CD8-positive, alpha-beta memory T cell (primary cell): ENCODE measurements around the gene ADD1. TPM values are rescaled to one million over a fixed set of nuclear protein-coding genes. Genes with fewer than 3 reads are reported as not detected.
A peak's percentile ranks its signal among the peaks of the same experiment; 100 is the strongest.

Source experiments
- CTCF ChIA-PET: fragments of 350-600 bp; sonication (Branson Sonifier 250); formaldehyde crosslinking; loops from one replicate; lab custom pipeline; 2021; ENCODE audit warnings: antibody characterized with exemption; lab: Charles Lee
- POLR2A ChIA-PET: fragments of 350-600 bp; sonication (Branson Sonifier 250); formaldehyde crosslinking; loops from one replicate; lab custom pipeline; 2021; ENCODE audit warnings: antibody characterized with exemption; lab: Charles Lee
- DNase-seq, 5 donors: peaks; one replicate each; pipeline versions ENCODE4 v3.0.0 to v3.0.0-alpha.2; 2020 to 2022; ENCODE audit warnings: mixed read lengths in 1 of 5
- H3K27ac ChIP-seq: one replicate; pipeline ENCODE4 v1.7.0; 2013; ENCODE audit warnings: low read depth, mild to moderate bottlenecking, low read length, moderate library complexity
- H3K27me3 ChIP-seq: 2 replicates; pipeline ENCODE4 v1.7.0; 2013; ENCODE audit warnings: low read length, mild to moderate bottlenecking; ENCODE audit not compliant: insufficient read depth, poor library complexity, severe bottlenecking
- H3K36me3 ChIP-seq: 2 replicates; pipeline ENCODE4 v1.7.0; 2013; ENCODE audit warnings: mild to moderate bottlenecking, low read length, moderate library complexity; ENCODE audit not compliant: insufficient read depth
- H3K4me1 ChIP-seq: 2 replicates; pipeline ENCODE4 v1.7.0; 2013; ENCODE audit warnings: mild to moderate bottlenecking, low read length, moderate library complexity; ENCODE audit not compliant: insufficient read depth
- H3K4me3 ChIP-seq: 2 replicates; pipeline ENCODE4 v1.7.0; 2013; ENCODE audit warnings: mild to moderate bottlenecking, low read length
- H3K9me3 ChIP-seq: 2 replicates; pipeline ENCODE4 v1.7.0; 2013; ENCODE audit warnings: mild to moderate bottlenecking, low read length
- H3K27ac Mint-ChIP-seq, 8 donors: one replicate each; pipeline ENCODE4 v1.8.0; 2020 to 2021; ENCODE audit warnings: mixed read lengths in 8 of 8, mild to moderate bottlenecking in 6 of 8, inconsistent platforms in 3 of 8, moderate library complexity in 3 of 8
- H3K27me3 Mint-ChIP-seq, 2 donors: one replicate each; pipeline ENCODE4 v1.8.0; 2020 to 2021; ENCODE audit warnings: mixed read lengths in 2 of 2, mild to moderate bottlenecking in 1 of 2, moderate library complexity in 1 of 2
- H3K36me3 Mint-ChIP-seq, 3 donors: one replicate each; pipeline ENCODE4 v1.8.0; 2020 to 2021; ENCODE audit warnings: mixed read lengths in 3 of 3, inconsistent platforms in 1 of 3, mild to moderate bottlenecking in 1 of 3
- H3K4me1 Mint-ChIP-seq, 3 donors: one replicate each; pipeline ENCODE4 v1.8.0; 2020 to 2021; ENCODE audit warnings: mixed read lengths in 3 of 3, inconsistent platforms in 1 of 3, mild to moderate bottlenecking in 1 of 3
- H3K4me3 Mint-ChIP-seq, 7 donors: one replicate each; pipeline ENCODE4 v1.8.0; 2020 to 2021; ENCODE audit warnings: mixed read lengths in 7 of 7, mild to moderate bottlenecking in 6 of 7, moderate library complexity in 4 of 7, inconsistent platforms in 2 of 7
- H3K9me3 Mint-ChIP-seq, 5 donors: one replicate each; pipeline ENCODE4 v1.8.0; 2020 to 2022; ENCODE audit warnings: mixed read lengths in 5 of 5, mild to moderate bottlenecking in 3 of 5, moderate library complexity in 2 of 5, inconsistent platforms in 1 of 5
- polyA plus RNA-seq: library from polyadenylated mRNA; unstranded; fragments of 300-500 nt; fragmentation: Illumina TruSeq; gene quantifications from one replicate; pipeline ENCODE4 v1.2.3, GENCODE V29; 2021
- total RNA-seq, 2 experiments: library from RNA; stranded (reverse); gene quantifications; one replicate each; pipeline ENCODE4 v1.2.3, GENCODE V29; 2021

ADD1 gene
- total and polyA plus RNA-seq, 3 experiments from 2014 or later = 185 to 217 (median 192) TPM

DNA sequence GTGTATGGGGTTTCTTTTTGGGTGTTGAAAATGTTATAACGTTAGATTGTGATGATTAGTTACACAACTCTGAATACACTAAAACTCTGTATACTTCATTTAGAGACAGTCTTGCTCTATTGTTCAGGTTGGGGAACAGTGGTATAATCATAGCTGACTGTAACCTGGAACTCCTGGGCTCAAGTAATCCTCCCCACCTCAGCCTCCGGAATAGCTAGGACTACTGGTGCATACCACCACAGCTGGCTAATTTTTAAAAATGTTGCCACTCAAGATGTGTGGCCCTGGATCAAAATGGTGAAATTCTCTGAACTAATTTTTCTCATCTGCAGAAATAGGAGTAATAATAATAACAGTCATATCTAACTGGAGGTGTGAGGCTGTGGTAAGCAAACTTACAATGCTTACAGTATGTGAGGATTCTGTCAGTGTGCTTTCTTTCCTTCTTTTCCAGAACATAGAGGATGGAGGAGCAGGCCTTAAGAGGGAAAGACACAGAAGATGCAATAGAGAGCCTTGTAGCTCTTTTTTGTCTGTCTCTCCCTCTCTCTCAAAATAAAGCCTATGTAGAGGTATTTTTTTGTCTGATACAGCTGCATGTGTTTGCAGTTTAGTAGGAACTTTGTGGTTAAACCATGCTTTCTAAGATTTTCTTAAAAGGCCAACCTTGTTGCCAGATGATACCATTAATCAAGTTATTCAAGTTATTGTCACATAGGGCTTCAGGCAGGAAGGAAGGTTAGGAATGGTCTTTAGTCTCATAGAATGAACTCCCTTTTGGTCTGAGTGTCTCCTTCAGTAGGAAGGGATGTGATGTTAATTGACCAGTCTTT is 7.5 kb downstream of the ADD1 start:
- Mint-ChIP-seq H3K9me3 (no peaks in the 10 kb centered on the region), H3K27me3 (no peaks in the 10 kb centered on the region), H3K27ac (peak overlapping the region; percentile 72 to 95 (median 82)), H3K4me3 (peak overlapping the region in 6 of 7 donors; percentile 29 to 74 (median 40)), H3K36me3 (peaks cover 0 to 26% (median 4%) of the 10 kb centered on the region in 3 donors), H3K4me1 (peaks cover 64 to 89% (median 81%) of the 10 kb centered on the region in 3 donors)
- peak in 1 of 5 donors; percentile 21 for DNase-seq
- no peak overlapping the region for H3K27ac ChIP-seq
- no peaks in the 10 kb centered on the region for H3K27me3 ChIP-seq
- no peak overlapping the region for H3K4me3 ChIP-seq
- H3K36me3 ChIP-seq = peaks cover 16% of the 10 kb centered on the region
- CTCF ChIA-PET = interaction anchor here (1.2 to 1.8 kb wide), 2 partner anchors 16 to 30 kb away, joined by 4 read pairs; no protein-coding TSS in a partner anchor
- POLR2A ChIA-PET = interaction anchor here (0.7 to 1.4 kb wide), 3 partner anchors 13 to 79 kb away, joined by 3 to 5 read pairs (median 4); no protein-coding TSS in a partner anchor
- H3K9me3 ChIP-seq = no peaks in the 10 kb centered on the region
- H3K4me1 ChIP-seq = peaks cover 78% of the 10 kb centered on the region

DNA sequence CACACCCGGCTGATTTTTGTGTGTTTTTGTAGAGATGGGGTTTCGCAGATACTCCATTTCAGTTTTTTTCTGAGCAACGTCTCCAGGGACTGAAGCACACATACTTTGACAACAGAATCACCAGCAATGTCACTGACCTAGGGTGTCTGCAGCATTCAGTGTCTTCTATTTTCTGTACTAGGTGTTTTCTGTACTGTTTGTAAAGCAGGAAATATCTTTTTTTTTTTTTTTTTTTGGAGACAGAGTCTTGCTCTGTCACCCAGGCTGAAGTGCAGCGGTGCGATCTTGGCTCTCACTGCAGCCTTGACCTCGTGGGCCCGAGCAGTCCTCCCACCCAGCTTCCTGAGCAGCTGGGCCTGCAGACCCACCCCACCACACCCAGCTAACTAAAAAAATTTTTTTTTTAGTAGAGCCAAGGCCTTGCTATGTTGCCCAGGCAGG is 8.9 kb downstream of the ADD1 start:
- CTCF ChIA-PET = no interaction called here
- Mint-ChIP-seq H3K27me3 (no peaks in the 10 kb centered on the region), H3K4me1 (peaks cover 67 to 87% (median 81%) of the 10 kb centered on the region in 3 donors), H3K36me3 (peaks cover 0 to 30% (median 4%) of the 10 kb centered on the region in 3 donors), H3K4me3 (peak overlapping the region in 6 of 7 donors; percentile 56 to 91 (median 68)), H3K9me3 (no peaks in the 10 kb centered on the region), H3K27ac (peak overlapping the region; percentile 74 to 95 (median 88))
- Histone ChIP-seq H3K27ac (no peak overlapping the region), H3K27me3 (no peaks in the 10 kb centered on the region), H3K4me1 (peaks cover 78% of the 10 kb centered on the region), H3K36me3 (peaks cover 16% of the 10 kb centered on the region), H3K9me3 (no peaks in the 10 kb centered on the region), H3K4me3 (no peak overlapping the region)
- POLR2A ChIA-PET = interaction anchor here (0.6 kb wide), 1 partner anchor 110 kb away, joined by 3 read pairs; no protein-coding TSS in a partner anchor
- peak in 2 of 5 donors; percentile 24 to 41 for DNase-seq

DNA sequence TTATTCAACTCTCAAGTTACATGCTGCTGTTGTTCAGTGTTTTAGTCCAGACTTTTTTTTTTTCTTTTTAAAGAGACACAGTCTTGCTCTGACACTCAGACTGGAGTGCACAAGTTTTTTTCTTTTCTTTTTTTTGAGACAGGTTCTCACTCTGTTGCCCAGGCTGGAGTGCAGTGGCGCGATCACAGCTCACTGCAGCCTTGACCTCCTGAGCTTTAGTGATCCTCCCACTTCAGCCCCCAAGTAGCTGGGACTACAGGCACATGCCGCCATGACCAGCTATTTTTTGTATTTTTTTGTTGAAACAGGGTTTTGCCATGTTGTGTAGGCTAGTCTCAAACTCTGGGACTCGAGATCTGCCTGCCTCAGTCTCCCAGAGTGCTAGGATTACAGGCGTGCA is 11.9 kb downstream of the ADD1 start:
- Histone ChIP-seq H3K4me3 (no peak overlapping the region), H3K36me3 (peaks cover 16% of the 10 kb centered on the region), H3K4me1 (peaks cover 79% of the 10 kb centered on the region), H3K9me3 (no peaks in the 10 kb centered on the region), H3K27ac (no peak overlapping the region), H3K27me3 (no peaks in the 10 kb centered on the region)
- DNase-seq = no peak
- ChIA-PET CTCF (interaction anchor here (1.3 kb wide), 1 partner anchor 23 kb away, joined by 3 read pairs; no protein-coding TSS in a partner anchor), POLR2A (no interaction called here)
- H3K36me3 Mint-ChIP-seq = peaks cover 0 to 33% (median 6%) of the 10 kb centered on the region in 3 donors
- H3K9me3 Mint-ChIP-seq = no peaks in the 10 kb centered on the region
- no peaks in the 10 kb centered on the region for H3K27me3 Mint-ChIP-seq
- peaks cover 73 to 89% (median 84%) of the 10 kb centered on the region in 3 donors for H3K4me1 Mint-ChIP-seq
- H3K27ac Mint-ChIP-seq = peak overlapping the region in 5 of 8 donors; percentile 40 to 92 (median 82)
- no peak overlapping the region for H3K4me3 Mint-ChIP-seq

DNA sequence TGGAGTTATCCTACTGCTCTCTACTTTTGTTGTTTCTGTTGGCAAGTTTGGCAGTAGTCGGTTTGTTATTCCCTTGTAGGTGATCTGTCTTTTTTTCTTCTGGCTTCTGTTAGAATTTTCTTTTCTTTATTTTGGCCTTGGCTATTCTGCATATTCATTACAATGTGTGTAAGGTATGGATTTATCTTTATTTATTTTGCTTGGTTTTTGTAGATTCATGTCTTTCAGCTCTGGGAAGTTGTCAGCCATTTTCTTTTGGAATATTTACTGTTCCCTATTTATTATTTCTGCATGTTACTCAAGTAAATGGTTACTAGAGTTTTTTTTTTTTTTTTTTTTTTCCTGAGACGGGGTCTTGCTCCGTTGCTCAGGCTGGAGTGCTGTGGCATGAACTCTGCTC is 12.6 kb downstream of the ADD1 start:
- CTCF ChIA-PET = interaction anchor here (1.3 kb wide), 1 partner anchor 22 kb away, joined by 3 read pairs; no protein-coding TSS in a partner anchor
- no peaks in the 10 kb centered on the region for H3K9me3 ChIP-seq
- peaks cover 0 to 35% (median 8%) of the 10 kb centered on the region in 3 donors for H3K36me3 Mint-ChIP-seq
- H3K27me3 Mint-ChIP-seq = no peaks in the 10 kb centered on the region
- H3K27me3 ChIP-seq = no peaks in the 10 kb centered on the region
- H3K27ac ChIP-seq = no peak overlapping the region
- H3K9me3 Mint-ChIP-seq = no peaks in the 10 kb centered on the region
- no peak for DNase-seq
- peak overlapping the region in 7 of 8 donors; percentile 35 to 95 (median 79) for H3K27ac Mint-ChIP-seq
- POLR2A ChIA-PET = interaction anchor here (0.7 kb wide), 1 partner anchor 12 kb away, joined by 8 read pairs; no protein-coding TSS in a partner anchor
- peaks cover 80% of the 10 kb centered on the region for H3K4me1 ChIP-seq
- no peak overlapping the region for H3K4me3 ChIP-seq
- peaks cover 16% of the 10 kb centered on the region for H3K36me3 ChIP-seq
- H3K4me1 Mint-ChIP-seq = peaks cover 73 to 89% (median 84%) of the 10 kb centered on the region in 3 donors
- H3K4me3 Mint-ChIP-seq = peak overlapping the region in 1 of 7 donors; percentile 3

DNA sequence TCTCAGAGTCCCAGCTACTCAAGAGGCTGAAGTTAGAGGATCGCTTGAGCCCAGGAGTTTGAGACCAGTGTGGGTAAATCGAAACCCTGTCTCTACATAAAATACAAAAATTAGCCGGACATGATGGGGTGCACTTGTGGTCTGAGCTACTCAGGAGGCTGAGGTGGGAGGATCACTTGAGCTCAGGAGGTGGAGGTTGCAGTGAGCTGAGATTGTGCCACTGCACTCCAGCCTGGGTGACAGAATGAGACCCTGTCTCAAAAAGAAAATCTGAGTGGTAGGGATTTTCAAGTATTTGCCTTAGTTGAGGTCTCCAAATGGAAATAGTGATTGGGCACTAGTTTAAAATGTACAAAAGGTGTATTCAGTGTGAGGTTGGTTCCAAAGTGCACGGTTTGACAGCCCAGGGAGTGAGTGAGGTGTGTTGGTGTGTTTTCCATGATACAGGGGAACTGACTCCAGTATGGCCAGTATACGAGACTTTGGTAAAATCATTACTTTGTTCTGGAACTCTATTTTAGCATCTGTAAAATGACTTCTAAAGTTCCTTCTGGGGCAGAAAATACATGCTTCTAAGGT is 13.8 kb downstream of the ADD1 start:
- no peak overlapping the region for H3K27ac ChIP-seq

DNA sequence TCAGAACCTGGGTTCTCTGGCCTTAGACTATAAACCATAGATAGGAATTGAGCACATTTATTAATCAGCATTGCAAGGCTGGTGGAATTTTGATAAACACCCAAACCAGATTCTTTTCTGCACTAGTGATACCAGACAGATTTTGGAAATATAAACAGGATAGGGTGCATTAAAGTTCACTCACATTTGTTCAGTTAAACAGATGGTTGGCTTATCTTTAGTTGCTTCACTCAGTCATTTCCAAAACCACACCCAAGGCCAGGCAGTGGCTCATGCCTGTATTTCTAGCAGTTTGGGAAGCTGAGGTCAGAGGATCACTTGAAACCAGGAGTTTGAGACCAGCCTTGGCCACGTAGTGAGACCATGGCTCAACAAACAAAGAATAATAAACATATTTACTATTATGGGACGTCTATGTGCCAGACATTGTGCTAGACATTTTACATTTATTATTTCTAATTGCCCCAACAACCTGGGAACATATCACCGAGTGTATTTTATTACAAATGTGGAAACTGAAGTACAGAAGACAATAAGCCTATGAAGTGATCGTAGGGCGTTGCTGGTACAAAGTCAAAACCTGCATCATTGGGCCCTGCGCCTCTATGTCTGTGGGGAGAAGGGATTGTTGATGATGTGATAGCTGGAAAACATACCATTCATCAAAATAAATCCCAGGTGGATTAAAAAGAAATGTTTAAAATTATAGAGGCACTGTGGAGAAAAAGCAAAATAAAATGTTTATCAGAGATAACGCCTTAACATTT is 15.0 kb downstream of the ADD1 start:
- H3K27me3 ChIP-seq = no peaks in the 10 kb centered on the region
- H3K27me3 Mint-ChIP-seq = no peaks in the 10 kb centered on the region
- H3K27ac Mint-ChIP-seq = peak overlapping the region; percentile 17 to 93 (median 34)
- H3K4me1 Mint-ChIP-seq = peaks cover 71 to 91% (median 85%) of the 10 kb centered on the region in 3 donors
- DNase-seq = no peak
- peak overlapping the region in 1 of 7 donors; percentile 44 for H3K4me3 Mint-ChIP-seq
- ChIA-PET CTCF (interaction anchor here (1.1 kb wide), 1 partner anchor 8 kb away, joined by 3 read pairs; no protein-coding TSS in a partner anchor), POLR2A (no interaction called here)
- H3K36me3 ChIP-seq = peaks cover 15% of the 10 kb centered on the region
- H3K9me3 ChIP-seq = no peaks in the 10 kb centered on the region
- H3K36me3 Mint-ChIP-seq = peaks cover 0 to 29% (median 8%) of the 10 kb centered on the region in 3 donors
- H3K27ac ChIP-seq = no peak overlapping the region
- peaks cover 74% of the 10 kb centered on the region for H3K4me1 ChIP-seq
- no peak overlapping the region for H3K4me3 ChIP-seq
- no peaks in the 10 kb centered on the region for H3K9me3 Mint-ChIP-seq

More for the DNA sequence above, 13.8 kb downstream of the ADD1 start:
- Histone ChIP-seq H3K4me1 (peaks cover 81% of the 10 kb centered on the region), H3K27me3 (no peaks in the 10 kb centered on the region), H3K4me3 (no peak overlapping the region), H3K9me3 (no peaks in the 10 kb centered on the region), H3K36me3 (peaks cover 16% of the 10 kb centered on the region)
- H3K4me3 Mint-ChIP-seq = peak overlapping the region in 1 of 7 donors; percentile 59
- H3K36me3 Mint-ChIP-seq = peaks cover 0 to 35% (median 8%) of the 10 kb centered on the region in 3 donors
- no peaks in the 10 kb centered on the region for H3K27me3 Mint-ChIP-seq
- H3K9me3 Mint-ChIP-seq = no peaks in the 10 kb centered on the region
- H3K27ac Mint-ChIP-seq = peak overlapping the region; percentile 58 to 87 (median 73)
- peaks cover 72 to 89% (median 84%) of the 10 kb centered on the region in 3 donors for H3K4me1 Mint-ChIP-seq
- CTCF ChIA-PET = interaction anchor here (1.1 kb wide), 1 partner anchor 9 kb away, joined by 3 read pairs; no protein-coding TSS in a partner anchor
- POLR2A ChIA-PET = interaction anchor here (0.5 kb wide), 1 partner anchor 13 kb away, joined by 3 read pairs; no protein-coding TSS in a partner anchor
- no peak for DNase-seq

DNA sequence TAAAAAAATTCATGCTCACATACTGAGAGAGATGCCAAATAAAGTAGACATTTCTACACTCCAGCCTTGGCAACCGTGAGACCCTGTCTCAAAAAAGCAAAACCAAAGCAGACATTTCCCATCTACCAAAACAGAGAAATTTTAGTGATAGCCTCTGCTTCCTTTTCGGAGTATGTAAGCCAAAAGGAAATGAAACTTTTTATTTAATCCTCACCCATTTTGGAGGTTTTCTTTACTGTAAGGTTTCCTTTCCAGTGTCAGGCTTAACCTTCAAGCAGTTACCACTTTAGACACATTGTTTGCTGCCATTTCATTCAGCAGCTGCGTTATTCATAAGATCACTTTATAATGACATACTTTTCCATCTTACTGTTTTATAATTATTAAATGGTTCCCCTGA is 15.9 kb downstream of the ADD1 start:
- no peaks in the 10 kb centered on the region for H3K27me3 ChIP-seq
- no peak overlapping the region for H3K4me3 ChIP-seq
- Mint-ChIP-seq H3K27me3 (no peaks in the 10 kb centered on the region), H3K27ac (peak overlapping the region in 7 of 8 donors; percentile 30 to 88 (median 38)), H3K36me3 (peaks cover 0 to 21% (median 6%) of the 10 kb centered on the region in 3 donors), H3K4me1 (peaks cover 68 to 88% (median 82%) of the 10 kb centered on the region in 3 donors), H3K4me3 (no peak overlapping the region), H3K9me3 (no peaks in the 10 kb centered on the region)
- H3K9me3 ChIP-seq = no peaks in the 10 kb centered on the region
- no peak for DNase-seq
- H3K27ac ChIP-seq = no peak overlapping the region
- POLR2A ChIA-PET = no interaction called here
- peaks cover 6% of the 10 kb centered on the region for H3K36me3 ChIP-seq
- CTCF ChIA-PET = interaction anchor here (1.2 kb wide), 1 partner anchor 27 kb away, joined by 3 read pairs; no protein-coding TSS in a partner anchor
- peaks cover 65% of the 10 kb centered on the region for H3K4me1 ChIP-seq
